IMR-90 (cell line): ENCODE data around the gene CTAG1A. TPM values are rescaled to one million over a fixed set of nuclear protein-coding genes. Genes with fewer than 3 reads are reported as not detected.

Experiments used
- ATAC-seq: fragments of 200-7000 bp; cut with Tn5 transposase; 2 replicates; pipeline ENCODE4 v1.9.1; 2020; ENCODE audit warnings: low read depth, mild to moderate bottlenecking, moderate library complexity
- BruUV-seq: library from RNA; stranded (reverse); fragments of 400-500 nt; replicated peaks from 2 replicates; lab custom pipeline; 2021; lab: Mats Ljungman, UMichigan
- CTCF ChIA-PET: fragments of 300-600 bp; formaldehyde crosslinking; extraction: SDS; loops from one replicate; lab custom pipeline; 2021; ENCODE audit warnings: antibody characterized with exemption; lab: Yijun Ruan, JAX
- POLR2A ChIA-PET: fragments of 300-600 bp; sonication (Branson Sonifier 250); formaldehyde crosslinking; loops from one replicate; lab custom pipeline; 2022; ENCODE audit warnings: antibody characterized with exemption; ENCODE audit not compliant: unreplicated experiment; lab: Charles Lee
- DNase-seq: peaks from one replicate; pipeline ENCODE4 v3.0.0; 2013
- H2AFZ ChIP-seq: replicated peaks from 2 replicates; pipeline ENCODE3; 2013; ENCODE audit warnings: low read length, mild to moderate bottlenecking; ENCODE audit not compliant: poor library complexity
- H2AK5ac ChIP-seq: 2 replicates; pipeline ENCODE4 v1.6.1; 2013; ENCODE audit warnings: low read depth, low read length, inconsistent platforms
- H2AK9ac ChIP-seq: replicated peaks from 2 replicates; pipeline ENCODE3; 2013; ENCODE audit warnings: mild to moderate bottlenecking, low read depth, low read length, moderate library complexity; ENCODE audit not compliant: poor library complexity
- H2BK120ac ChIP-seq: 2 replicates; pipeline ENCODE4 v1.6.1; 2013; ENCODE audit warnings: low read depth, low read length, inconsistent platforms
- H2BK15ac ChIP-seq: 3 replicates; pipeline ENCODE4 v1.6.1; 2013; ENCODE audit warnings: low read depth, low read length, inconsistent platforms
- H2BK20ac ChIP-seq: 2 replicates; pipeline ENCODE4 v1.6.1; 2013; ENCODE audit warnings: low read depth, mild to moderate bottlenecking, inconsistent platforms, low read length, moderate library complexity
- H2BK5ac ChIP-seq: 2 replicates; pipeline ENCODE4 v1.6.1; 2013; ENCODE audit warnings: mild to moderate bottlenecking, low read depth, low read length, inconsistent platforms; ENCODE audit not compliant: poor library complexity, severe bottlenecking
- H3K14ac ChIP-seq: replicated peaks from 2 replicates; pipeline ENCODE4 v1.6.1; 2013; ENCODE audit warnings: low read depth, low read length, inconsistent platforms
- H3K18ac ChIP-seq: 2 replicates; pipeline ENCODE4 v1.6.1; 2013; ENCODE audit warnings: low read depth, low read length, control low read depth
- H3K23ac ChIP-seq: 2 replicates; pipeline ENCODE4 v1.6.1; 2013; ENCODE audit warnings: low read depth, low read length, inconsistent platforms
- H3K27ac ChIP-seq: 2 replicates; pipeline ENCODE4 v1.5.1; 2013; ENCODE audit warnings: mild to moderate bottlenecking, control low read depth, low read length; ENCODE audit not compliant: insufficient read depth
- H3K27me3 ChIP-seq: 2 replicates; pipeline ENCODE4 v1.6.1; 2013; ENCODE audit warnings: low read length; ENCODE audit not compliant: control insufficient read depth, insufficient read depth
- H3K36me3 ChIP-seq: 2 replicates; pipeline ENCODE4 v1.6.1; 2013; ENCODE audit warnings: low read length, mixed read lengths; ENCODE audit not compliant: control insufficient read depth, insufficient read depth
- H3K4ac ChIP-seq: 2 replicates; pipeline ENCODE4 v1.6.1; 2013; ENCODE audit warnings: low read depth, low read length, inconsistent platforms
- H3K4me1 ChIP-seq: 2 replicates; pipeline ENCODE4 v1.6.1; 2013; ENCODE audit warnings: low read length, mixed read lengths; ENCODE audit not compliant: control insufficient read depth, insufficient read depth
- H3K4me2 ChIP-seq: 2 replicates; pipeline ENCODE4 v1.6.1; 2013; ENCODE audit warnings: low read depth, mild to moderate bottlenecking, control low read depth, low read length, moderate library complexity
- H3K4me3 ChIP-seq: 2 replicates; pipeline ENCODE4 v1.5.1; 2013; ENCODE audit warnings: low read depth, mild to moderate bottlenecking, control low read depth, low read length, moderate library complexity; ENCODE audit not compliant: insufficient read depth
- H3K56ac ChIP-seq: 2 replicates; pipeline ENCODE4 v1.6.1; 2013; ENCODE audit warnings: low read length, inconsistent platforms; ENCODE audit not compliant: insufficient read depth; ENCODE audit errors: extremely low read depth
- H3K79me1 ChIP-seq, 2 experiments: 2 replicates each; pipeline ENCODE4 v1.6.1; 2013; ENCODE audit warnings: low read length in 2 of 2, inconsistent platforms in 1 of 2, low read depth in 1 of 2
- H3K9ac ChIP-seq: 2 replicates; pipeline ENCODE4 v1.6.1; 2013; ENCODE audit warnings: low read depth, low read length, control low read depth
- H3K9me1 ChIP-seq: 2 replicates; pipeline ENCODE4 v1.6.1; 2013; ENCODE audit warnings: low read length, inconsistent platforms; ENCODE audit not compliant: insufficient read depth
- H3K9me3 ChIP-seq: 2 replicates; pipeline ENCODE4 v1.6.1; 2013; ENCODE audit warnings: low read length; ENCODE audit not compliant: control insufficient read depth, insufficient read depth
- H4K20me1 ChIP-seq: 2 replicates; pipeline ENCODE4 v1.6.1; 2013; ENCODE audit warnings: low read length, inconsistent platforms; ENCODE audit not compliant: insufficient read depth
- H4K5ac ChIP-seq: 2 replicates; pipeline ENCODE4 v1.6.1; 2013; ENCODE audit warnings: mild to moderate bottlenecking, low read depth, low read length, control low read depth
- H4K8ac ChIP-seq, 2 experiments: 2 replicates each; pipeline ENCODE4 v1.6.1; 2013; ENCODE audit warnings: low read depth in 2 of 2, low read length in 2 of 2, control low read depth in 1 of 2, inconsistent platforms in 1 of 2
- H4K91ac ChIP-seq: 2 replicates; pipeline ENCODE4 v1.6.1; 2013; ENCODE audit warnings: low read depth, low read length, inconsistent platforms; ENCODE audit not compliant: insufficient read depth
- CEBPB ChIP-seq: IDR thresholded peaks from 2 replicates; pipeline ENCODE4 v1.6.1; 2012; ENCODE audit warnings: low read depth, low read length, improper control_type of control experiment
- NFE2L2 ChIP-seq: fragments of 150-350 bp; IDR thresholded peaks from 2 replicates; pipeline ENCODE4 v1.6.1; 2016; ENCODE audit warnings: low read depth, mild to moderate bottlenecking, low read length
- WGBS, 2 experiments: methylation state at CpG; one replicate each; pipeline versions ENCODE4 v1.1.5 to v1.1.7; 2013; ENCODE audit warnings: missing lambda C conversion rate in 2 of 2; ENCODE audit not compliant: insufficient read length in 1 of 2; ENCODE audit errors: extremely low coverage in 2 of 2; 5-methylcytosine and 5-hydroxymethylcytosine counted together
- dilution Hi-C: fragments of 300-500 bp; cut with HindIII; formaldehyde crosslinking; loops from one replicate; pipeline ENCODE4 v1.14.3; 2018; ENCODE audit warnings: low sequenced_read_pairs; ENCODE audit not compliant: unreplicated experiment
- in situ Hi-C: fragments of 300-500 bp; cut with MboI; formaldehyde crosslinking; loops from 3 replicates; pipeline ENCODE4 v1.14.3; 2019; ENCODE audit warnings: low sequenced_read_pairs, inconsistent platforms, mixed read lengths
- intact Hi-C: fragments of 100-400 bp; cut with micrococcal nuclease; formaldehyde crosslinking; loops from 2 replicates; pipeline ENCODE4 v1.10.0; 2022
- polyA plus RNA-seq, 3 experiments: library from polyadenylated mRNA; depleted of rRNA; stranded (reverse); fragments of >200 nt; gene quantifications; 2 replicates each; pipeline ENCODE4 v1.2.3, GENCODE V29; 2012; ENCODE audit warnings: low replicate concordance in 1 of 3
- total RNA-seq: library from RNA; depleted of rRNA; stranded (reverse); fragments of >200 nt; gene quantifications from 2 replicates; pipeline ENCODE4 v1.2.3, GENCODE V29; 2012

The CTAG1A gene
- total and polyA plus RNA-seq, 2 of the 4 experiments (the other 2 are of a cell fraction): not detected

DNA sequence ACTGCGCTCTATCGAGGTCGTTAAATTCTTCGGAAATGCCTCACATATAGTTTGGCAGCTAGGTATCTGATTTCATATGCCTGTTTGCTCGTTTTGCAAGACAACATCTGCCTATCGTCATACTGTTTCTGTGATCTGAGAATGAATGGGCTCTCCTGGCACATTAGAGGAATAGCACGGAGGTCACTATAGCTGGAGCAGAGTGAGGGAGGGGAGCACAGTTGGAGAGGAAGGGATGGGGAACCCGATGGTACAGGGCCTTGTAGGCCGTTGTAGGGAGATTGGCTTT is 37.0 kb upstream of the CTAG1A start:
- Histone ChIP-seq H3K9me3 (no peaks in the 10 kb centered on the region), H2BK15ac (peak overlapping the region; percentile 40; the same call in 1 of the 3 replicates), H4K91ac (peak overlapping the region; percentile 82), H4K5ac (peak overlapping the region; percentile 44), H3K79me1 (peaks cover 5 to 46% of the 10 kb centered on the region in 2 experiments; a peak in 2 of 4 replicates), H2BK20ac (peak overlapping the region; percentile 33), H2BK120ac (peak overlapping the region; percentile 88), H2AK9ac (peak overlapping the region; percentile 59), H3K14ac (peak overlapping the region; percentile 58), H4K20me1 (peaks cover 9% of the 10 kb centered on the region; the same call in 1 of the 2 replicates), H3K4me2 (peak overlapping the region; percentile 62), H3K9me1 (peaks cover 6% of the 10 kb centered on the region; the same call in 1 of the 2 replicates), H3K23ac (peak overlapping the region; percentile 68), H3K27ac (peak overlapping the region; percentile 97), H3K56ac (peak overlapping the region; percentile 92), H3K27me3 (no peaks in the 10 kb centered on the region), H3K9ac (peak overlapping the region; percentile 94), H4K8ac (peak overlapping the region; percentile 42 to 88), H2BK5ac (peak overlapping the region; percentile 92), H3K4me1 (peaks cover 5% of the 10 kb centered on the region; the same call in 1 of the 2 replicates), H3K18ac (peak overlapping the region; percentile 43; the same call in 1 of the 2 replicates), H3K4ac (peak overlapping the region; percentile 95), H3K36me3 (peaks cover 20% of the 10 kb centered on the region), H3K4me3 (peak overlapping the region; percentile 94), H2AK5ac (peak overlapping the region; percentile 31), H2AFZ (peak overlapping the region; percentile 67)
- WGBS, 2 experiments: 22% methylated on average over 5 of the region's 9 CpGs; no CpG with 5 or more reads in 1 of the 2 experiments
- dilution Hi-C loops (no loop called here), in situ Hi-C loops (loop anchor here (25.0 kb wide), 1 partner anchor 1586 kb away; no protein-coding TSS in a partner anchor), intact Hi-C loops (no loop called here)
- ATAC-seq: no peak
- TF ChIP-seq CEBPB (peak; percentile 22; the same call in 1 of the 2 replicates), NFE2L2 (no peak)
- DNase-seq: peak; percentile 26
- ChIA-PET POLR2A (no interaction called here), CTCF (no interaction called here)
- BruUV-seq: no TSS peak
